ENCODE results near the gene ANKRD13B.

Gene ANKRD13B

DNA sequence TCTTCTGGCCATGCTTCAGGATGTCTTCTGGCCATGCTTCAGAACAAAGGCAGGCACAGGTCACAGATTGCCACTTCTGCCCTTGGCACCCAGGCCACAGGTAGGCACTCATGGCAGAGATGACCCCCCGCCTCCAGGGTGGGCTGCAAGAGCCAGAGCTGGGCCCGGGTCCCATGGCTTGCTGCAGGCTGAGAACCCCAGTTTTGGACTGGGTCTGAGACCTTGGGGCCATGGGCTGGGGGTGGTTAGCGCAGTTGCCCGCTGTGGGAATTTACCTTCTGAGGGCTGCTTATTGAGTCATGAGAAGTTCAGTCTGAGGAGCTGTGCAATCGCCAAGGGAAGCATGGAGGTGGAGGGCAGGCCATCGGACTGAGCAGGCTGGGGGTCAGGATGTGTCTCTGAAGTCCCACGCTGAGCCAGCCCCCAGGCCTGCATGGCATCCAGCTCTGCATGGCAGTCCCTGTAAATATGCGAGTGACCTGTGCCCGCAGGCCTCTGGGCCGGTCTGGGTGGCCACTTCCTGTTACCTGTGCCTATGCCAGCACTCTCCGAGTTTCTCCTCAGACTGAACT, 1.7 kb downstream of the ANKRD13B start:
- DNase-seq: no peak

- no peak for DNase-seq
These were observed 2.4 kb downstream of the ANKRD13B start for GRCh38 chr17:29595107-29595942.

- DNase-seq: no peak
These were observed 3.2 kb downstream of the ANKRD13B start for GRCh38 chr17:29595943-29596774.

- DNase-seq: no peak
These were observed 3.9 kb downstream of the ANKRD13B start for GRCh38 chr17:29596811-29597210.

DNA sequence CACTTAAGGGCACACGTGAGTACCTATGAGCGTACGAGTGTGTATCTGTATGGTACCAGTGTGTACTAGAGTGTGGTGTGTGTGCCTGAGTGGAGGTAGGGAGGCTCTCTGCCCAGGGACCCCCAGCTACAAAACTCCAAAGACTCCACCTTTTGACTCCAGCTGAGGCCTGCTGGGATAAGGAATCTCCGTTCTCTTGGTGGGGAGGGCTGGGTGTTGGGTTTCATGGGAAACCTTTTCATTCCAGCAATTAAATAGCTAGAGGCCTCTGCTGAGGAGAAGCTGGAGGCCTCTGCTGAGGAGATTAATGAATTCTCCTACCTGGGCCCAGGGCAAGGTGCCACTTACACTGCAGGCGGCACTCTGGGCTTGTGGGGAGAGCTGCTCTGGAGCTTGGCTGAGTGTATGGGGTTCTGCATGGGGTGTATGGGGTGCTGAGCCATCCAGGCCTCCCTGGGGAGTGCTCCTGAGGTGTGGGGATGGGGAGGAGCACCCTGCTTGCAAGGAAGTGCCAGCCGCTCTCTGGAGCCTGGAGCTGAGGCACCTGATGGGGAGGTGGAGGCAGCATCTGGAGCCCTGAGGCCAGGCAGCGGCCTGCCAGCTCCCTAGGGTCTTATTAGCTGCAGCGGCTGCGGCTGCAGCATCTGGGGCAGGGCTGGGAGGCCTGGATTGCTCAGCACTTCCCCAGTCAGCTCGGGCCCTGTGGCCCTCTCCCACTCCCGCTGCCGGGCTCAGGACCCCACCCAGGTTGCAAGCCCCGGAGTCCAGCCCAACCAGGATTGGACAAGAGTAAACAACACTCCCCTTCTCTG, 4.6 kb downstream of the ANKRD13B start:
- no peak for DNase-seq

DNA sequence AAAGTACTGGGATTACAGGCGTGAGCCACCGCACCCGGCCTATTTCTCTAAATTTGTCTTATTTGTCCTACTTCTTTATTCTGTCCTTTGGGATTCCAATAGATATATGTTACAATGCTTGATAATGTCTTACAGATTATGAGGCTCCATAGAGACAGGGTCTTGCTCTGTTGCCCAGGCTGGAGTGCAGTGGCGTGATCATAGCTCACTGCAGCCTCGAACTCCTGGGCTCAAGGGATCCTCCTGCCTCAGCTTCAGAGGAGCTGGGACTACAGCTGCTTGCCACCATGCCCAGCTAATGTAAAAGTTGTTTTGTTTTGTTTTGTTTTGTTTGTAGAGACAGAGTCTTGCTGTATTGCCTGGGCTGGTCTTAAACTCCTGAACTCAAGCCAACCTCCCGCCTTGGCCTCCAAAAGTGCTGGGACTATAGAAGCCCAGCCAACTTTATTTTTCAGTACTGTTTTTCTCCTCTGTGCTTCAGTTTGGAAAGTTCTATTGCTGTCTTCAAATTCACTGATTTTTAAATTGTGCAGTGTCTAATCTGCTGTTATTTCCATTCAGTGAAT, 10.3 kb downstream of the ANKRD13B start:
- DNase-seq: no peak

DNA sequence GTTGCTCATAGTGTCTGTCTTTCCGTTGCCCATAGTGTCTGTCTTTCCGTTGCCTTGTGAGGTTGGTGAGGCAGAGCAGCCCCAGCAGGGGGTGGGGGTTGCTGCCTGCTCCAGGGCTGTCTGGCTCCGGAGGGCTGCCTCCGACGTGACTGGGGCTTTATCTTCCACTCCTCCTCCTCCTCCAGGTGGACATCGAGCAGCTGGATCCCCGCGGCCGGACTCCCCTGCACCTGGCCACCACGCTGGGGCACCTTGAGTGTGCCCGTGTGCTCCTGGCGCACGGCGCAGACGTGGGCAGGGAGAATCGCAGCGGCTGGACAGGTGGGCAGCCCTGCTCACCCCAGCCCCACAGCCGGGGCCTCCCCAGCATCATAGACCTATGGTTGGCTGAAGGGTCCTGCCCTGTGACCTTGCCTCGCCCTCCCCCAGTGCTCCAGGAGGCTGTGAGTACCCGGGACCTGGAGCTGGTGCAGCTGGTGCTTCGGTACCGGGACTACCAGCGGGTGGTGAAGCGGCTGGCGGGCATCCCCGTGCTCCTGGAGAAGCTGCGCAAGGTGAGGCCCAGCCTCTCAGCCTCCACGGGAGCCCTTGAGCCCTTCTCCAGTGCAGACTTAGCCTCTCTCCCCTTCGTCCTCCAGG, 14.7 kb downstream of the ANKRD13B start:
- no peak for DNase-seq

DNA sequence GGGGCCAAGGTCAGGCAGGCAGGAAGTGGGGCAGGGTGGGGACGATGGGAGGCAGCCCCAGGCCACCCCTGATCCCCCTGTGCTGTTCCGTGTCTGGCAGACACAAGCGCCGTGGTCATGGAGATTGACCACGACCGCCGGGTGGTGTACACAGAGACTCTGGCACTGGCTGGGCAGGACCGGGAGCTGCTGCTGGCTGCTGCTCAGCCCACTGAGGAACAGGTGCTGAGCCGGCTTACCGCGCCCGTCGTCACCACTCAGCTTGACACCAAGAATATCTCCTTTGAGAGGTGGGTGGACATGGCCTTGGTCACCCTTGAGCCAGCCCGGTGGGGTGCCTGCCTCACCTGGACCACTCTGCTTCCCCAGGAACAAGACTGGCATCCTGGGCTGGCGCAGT, 16.1 kb downstream of the ANKRD13B start:
- no peak for DNase-seq

DNA sequence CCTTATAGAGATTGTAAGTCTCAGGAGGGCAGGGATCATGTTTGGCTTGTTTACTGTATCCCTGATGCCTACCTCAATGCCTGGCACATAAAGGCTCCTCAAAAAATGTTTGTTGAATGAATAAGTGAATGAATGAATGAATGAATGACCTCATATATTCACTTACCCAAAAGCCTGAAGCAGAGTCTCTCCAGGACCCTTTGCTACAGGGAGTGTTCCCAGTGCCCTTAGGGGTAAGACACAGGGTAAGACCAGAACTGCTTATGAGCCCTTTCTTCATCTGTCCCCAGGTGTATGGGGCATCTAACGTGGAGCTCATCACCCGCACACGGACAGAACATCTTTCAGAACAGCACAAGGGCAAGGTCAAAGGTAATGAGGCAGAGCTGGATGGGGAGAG, 17.5 kb downstream of the ANKRD13B start:
- DNase-seq: no peak

DNA sequence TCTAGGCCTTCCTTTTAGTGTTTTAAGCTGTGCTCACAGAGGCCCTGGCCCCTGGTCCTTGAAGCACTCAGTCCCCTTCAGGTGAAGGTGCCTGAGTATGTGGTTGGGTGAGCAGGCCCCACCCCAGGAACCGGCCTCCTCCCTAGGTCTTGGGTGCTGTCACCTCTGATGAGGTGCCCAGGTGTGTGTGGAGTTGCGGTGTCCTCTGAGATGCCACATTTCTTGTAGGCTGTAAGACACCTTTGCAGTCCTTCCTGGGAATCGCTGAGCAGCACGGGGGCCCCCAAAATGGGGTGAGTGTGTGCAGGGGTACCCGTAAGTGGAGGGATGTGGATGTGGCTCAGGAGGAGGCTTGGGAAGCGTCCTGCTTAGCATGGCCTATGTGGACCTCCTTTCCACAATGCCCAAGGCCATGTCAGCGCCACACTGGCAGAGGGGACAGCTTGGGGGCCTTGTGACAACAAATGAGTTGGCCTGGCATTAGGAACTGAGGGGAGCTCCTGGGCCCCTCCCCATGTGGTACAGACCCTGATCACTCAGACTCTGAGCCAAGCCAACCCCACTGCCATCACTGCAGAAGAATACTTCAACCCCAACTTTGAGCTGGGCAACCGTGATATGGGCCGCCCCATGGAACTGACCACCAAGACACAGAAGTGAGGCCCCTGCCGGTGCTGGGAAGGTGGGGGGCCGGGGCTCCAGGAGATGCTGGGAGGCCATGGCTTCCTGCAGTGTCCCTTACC, 18.6 kb downstream of the ANKRD13B start:
- DNase-seq: no peak

- no peak for DNase-seq
These were observed 19.1 kb downstream of the ANKRD13B start for GRCh38 chr17:29612094-29612403.

- DNase-seq: no peak
These were observed 19.7 kb downstream of the ANKRD13B start for GRCh38 chr17:29612404-29613280.

DNA sequence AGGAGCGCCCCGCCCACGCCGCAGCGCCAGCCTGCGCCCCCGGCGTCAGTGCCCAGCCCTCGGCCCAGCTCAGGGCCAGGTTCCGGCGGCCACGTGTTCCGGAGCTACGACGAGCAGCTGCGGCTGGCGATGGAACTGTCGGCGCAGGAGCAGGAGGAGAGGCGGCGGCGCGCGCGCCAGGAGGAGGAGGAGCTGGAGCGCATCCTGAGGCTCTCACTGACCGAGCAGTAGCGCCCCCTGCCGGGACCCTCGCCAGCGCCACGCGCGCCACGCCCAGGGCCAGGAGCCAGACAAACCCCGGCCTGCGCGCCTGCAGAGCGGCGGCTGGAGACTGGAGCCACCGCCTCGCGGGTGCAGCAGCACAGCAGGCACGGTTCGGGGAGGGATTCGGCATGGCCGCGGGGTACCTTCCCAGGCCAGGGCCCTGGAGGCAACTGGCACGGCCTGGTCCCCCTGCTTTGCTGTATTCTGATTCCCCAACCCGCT, 20.5 kb downstream of the ANKRD13B start:
- peak; percentile 84 to 95 (median 90) for DNase-seq

GRCh38 chr17:29613856-29614255, 20.9 kb downstream of the ANKRD13B start:
- no peak for DNase-seq

- DNase-seq: no peak
These were observed 21.6 kb downstream of the ANKRD13B start for GRCh38 chr17:29614349-29615047.

- DNase-seq: peak in 3 of 5 experiments; percentile 64 to 96 (median 79)
These were observed 22.1 kb downstream of the ANKRD13B start for GRCh38 chr17:29615048-29615385.

DNA sequence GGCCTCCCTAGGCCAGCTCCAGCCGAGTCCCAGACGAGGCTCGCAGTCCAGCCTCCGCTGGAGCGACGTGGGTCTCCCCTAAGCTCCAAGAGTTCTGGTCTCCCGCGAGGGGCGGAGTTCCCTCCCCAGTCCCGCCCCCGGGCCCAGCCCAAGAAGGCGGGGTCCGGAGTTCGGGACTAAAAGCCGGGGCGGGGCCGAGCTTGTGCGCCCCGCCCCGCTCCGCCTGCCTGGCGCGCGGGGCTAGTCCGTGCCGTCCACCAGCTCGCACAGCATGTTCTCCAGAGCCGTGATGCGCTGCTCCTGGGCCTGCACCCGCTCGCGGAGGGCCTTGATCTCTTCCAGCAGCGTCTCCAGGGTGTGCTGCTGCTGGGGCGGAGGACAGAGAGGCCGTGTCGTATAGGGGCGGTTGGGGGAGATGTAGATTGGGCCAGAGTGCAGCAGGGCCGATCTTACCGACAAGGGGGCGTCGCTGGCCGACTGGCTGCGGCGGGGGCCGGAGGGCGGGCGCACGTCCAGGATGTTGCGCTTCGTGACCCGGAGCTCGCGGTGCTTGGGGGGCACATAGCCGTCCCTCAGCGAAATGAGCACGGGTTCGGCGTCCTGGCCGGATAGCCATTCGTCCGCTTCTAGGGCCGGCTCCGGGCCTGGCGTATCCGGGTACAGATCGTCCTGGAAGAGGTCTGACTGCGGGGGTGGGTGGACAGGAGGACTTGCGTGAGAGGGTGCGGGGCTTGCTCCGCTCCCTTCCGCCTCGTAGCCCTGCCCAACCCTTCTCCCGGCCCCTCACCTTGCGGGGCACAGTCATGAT, 22.8 kb downstream of the ANKRD13B start:
- DNase-seq: peak; percentile 74 to 88 (median 81)

DNA sequence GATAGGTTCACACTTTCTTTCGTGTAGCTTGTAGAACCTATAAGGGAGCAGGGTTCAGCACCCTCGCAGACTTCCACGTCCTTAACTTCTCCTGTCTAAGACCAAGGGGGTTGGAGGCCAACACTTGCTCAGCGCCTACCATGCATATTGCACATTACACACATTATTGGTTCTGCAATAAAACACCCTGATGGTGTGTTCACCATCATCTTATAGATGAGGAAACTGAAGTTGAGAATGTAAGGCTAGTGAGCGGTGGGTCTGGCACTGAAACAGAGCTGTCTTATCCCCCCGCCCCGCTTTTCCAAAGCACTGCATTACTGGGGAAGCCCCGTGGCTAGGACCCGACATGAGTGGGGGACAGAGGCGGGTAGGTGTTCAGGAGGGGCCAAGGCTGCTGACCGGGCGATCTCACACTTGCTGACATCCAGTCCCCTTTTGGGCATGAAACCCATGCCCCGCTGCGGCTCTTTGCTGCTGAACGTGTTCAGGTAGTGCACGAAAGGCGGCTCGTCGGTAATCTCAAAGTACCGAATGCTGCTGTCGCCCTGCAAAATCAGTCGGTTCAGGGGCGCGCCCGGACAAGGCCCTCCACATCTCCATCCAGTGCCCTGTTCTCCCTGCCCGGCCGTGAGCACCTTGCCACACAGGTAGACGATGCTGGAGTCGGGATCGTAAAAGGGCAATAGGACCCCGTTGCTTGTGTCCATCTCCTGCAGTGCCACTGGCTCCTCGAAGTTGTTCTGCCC, 23.5 kb downstream of the ANKRD13B start:
- peak in 1 of 5 experiments; percentile 36 for DNase-seq

Data from T-helper 2 cell (primary cell).